ENCODE data around the gene OR14I1. TPM values are rescaled to one million over a fixed set of nuclear protein-coding genes. Genes with fewer than 3 reads are reported as not detected.

Gene OR14I1
- total RNA-seq, 2 experiments from 2014 or later: not detected

- H3K36me3 ChIP-seq (ENCODE audit: insufficient read depth, low read length): no peaks in the 10 kb centered on the region
- no peaks in the 10 kb centered on the region for H3K4me1 ChIP-seq (ENCODE audit: insufficient read depth, low read length, poor library complexity, severe bottlenecking)
- CTCF ChIA-PET (ENCODE audit: unreplicated experiment): no interaction called here
- TF ChIP-seq EZH2phosphoT487 (IDR thresholded peaks at IDR 0.05; ENCODE audit: borderline replicate concordance, low read depth, low read length): no peak
- TF ChIP-seq CTCF (conservative IDR thresholded peaks at IDR 0.05; ENCODE audit: low read length): no peak
- no peak overlapping the region for H3K27ac ChIP-seq (ENCODE audit: low read depth, low read length, poor library complexity, severe bottlenecking)
- POLR2A ChIA-PET: interaction anchor here (0.7 to 0.8 kb wide), 3 partner anchors 11 to 104 kb away, joined by 3 read pairs; no protein-coding TSS in a partner anchor
- no peak overlapping the region for H3K4me3 ChIP-seq (ENCODE audit: low read depth, low read length, poor library complexity, severe bottlenecking)
- H2AFZ ChIP-seq (ENCODE audit: low read length): no peak overlapping the region
- DNase-seq (ENCODE audit: low spot score): no peak
- H3K79me2 ChIP-seq (ENCODE audit: insufficient read depth, low read depth, low read length): no peaks in the 10 kb centered on the region
- no peaks in the 10 kb centered on the region for H3K9me3 ChIP-seq (ENCODE audit: low read length)
- no TSS peak for BruUV-seq (replicated peaks)
- intact Hi-C loops (cut with micrococcal nuclease; ENCODE audit: unreplicated experiment): loop anchor here (5.0 to 10.0 kb wide), 2 partner anchors 56 to 66 kb away; no protein-coding TSS in a partner anchor
- H3K4me2 ChIP-seq (ENCODE audit: low read length): no peak overlapping the region
- H3K9me2 ChIP-seq (ENCODE audit: insufficient read depth, low read length): no peaks in the 10 kb centered on the region
- H4K20me1 ChIP-seq (ENCODE audit: insufficient read depth, low read length): no peaks in the 10 kb centered on the region
These were observed 13.9 kb downstream of the OR14I1 start for GRCh38 chr1:248688527-248689298.

GRCh38 chr1:248686815-248687214, 15.8 kb downstream of the OR14I1 start:
- Histone ChIP-seq H3K79me2 (ENCODE audit: insufficient read depth, low read depth, low read length) (no peaks in the 10 kb centered on the region), H3K4me2 (ENCODE audit: low read length) (no peak overlapping the region), H3K36me3 (ENCODE audit: insufficient read depth, low read length) (no peaks in the 10 kb centered on the region), H3K9me2 (ENCODE audit: insufficient read depth, low read length) (no peaks in the 10 kb centered on the region), H3K4me1 (ENCODE audit: insufficient read depth, low read length, poor library complexity, severe bottlenecking) (no peaks in the 10 kb centered on the region), H4K20me1 (ENCODE audit: insufficient read depth, low read length) (no peaks in the 10 kb centered on the region), H3K4me3 (ENCODE audit: low read depth, low read length, poor library complexity, severe bottlenecking) (no peak overlapping the region), H2AFZ (ENCODE audit: low read length) (no peak overlapping the region), H3K27ac (ENCODE audit: low read depth, low read length, poor library complexity, severe bottlenecking) (no peak overlapping the region), H3K9me3 (ENCODE audit: low read length) (no peaks in the 10 kb centered on the region)
- POLR2A ChIA-PET: no interaction called here
- intact Hi-C loops (cut with micrococcal nuclease; ENCODE audit: unreplicated experiment): loop anchor here (5.0 to 10.0 kb wide), 2 partner anchors 58 to 65 kb away; no protein-coding TSS in a partner anchor
- TF ChIP-seq CTCF (conservative IDR thresholded peaks at IDR 0.05; ENCODE audit: low read length) (peak; percentile 60), EZH2phosphoT487 (IDR thresholded peaks at IDR 0.05; ENCODE audit: borderline replicate concordance, low read depth, low read length) (no peak)
- CTCF ChIA-PET (ENCODE audit: unreplicated experiment): no interaction called here
- DNase-seq (ENCODE audit: low spot score): peak; percentile 6
- BruUV-seq (replicated peaks): no TSS peak

- H3K4me1 ChIP-seq (ENCODE audit: insufficient read depth, low read length, poor library complexity, severe bottlenecking): no peaks in the 10 kb centered on the region
- H3K9me2 ChIP-seq (ENCODE audit: insufficient read depth, low read length): no peaks in the 10 kb centered on the region
- POLR2A ChIA-PET: no interaction called here
- H3K9me3 ChIP-seq (ENCODE audit: low read length): no peaks in the 10 kb centered on the region
- no peak overlapping the region for H3K4me2 ChIP-seq (ENCODE audit: low read length)
- no peak for DNase-seq (ENCODE audit: low spot score)
- CTCF ChIA-PET (ENCODE audit: unreplicated experiment): no interaction called here
- TF ChIP-seq CTCF (conservative IDR thresholded peaks at IDR 0.05; ENCODE audit: low read length): no peak
- no peak for TF ChIP-seq EZH2phosphoT487 (IDR thresholded peaks at IDR 0.05; ENCODE audit: borderline replicate concordance, low read depth, low read length)
- no TSS peak for BruUV-seq (replicated peaks)
- intact Hi-C loops (cut with micrococcal nuclease; ENCODE audit: unreplicated experiment): loop anchor here (10.0 kb wide), 1 partner anchor 63 kb away; no protein-coding TSS in a partner anchor
- no peak overlapping the region for H3K4me3 ChIP-seq (ENCODE audit: low read depth, low read length, poor library complexity, severe bottlenecking)
- H3K27ac ChIP-seq (ENCODE audit: low read depth, low read length, poor library complexity, severe bottlenecking): no peak overlapping the region
- H3K79me2 ChIP-seq (ENCODE audit: insufficient read depth, low read depth, low read length): no peaks in the 10 kb centered on the region
- no peaks in the 10 kb centered on the region for H4K20me1 ChIP-seq (ENCODE audit: insufficient read depth, low read length)
- H3K36me3 ChIP-seq (ENCODE audit: insufficient read depth, low read length): no peaks in the 10 kb centered on the region
- H2AFZ ChIP-seq (ENCODE audit: low read length): no peak overlapping the region
These were observed 20.9 kb downstream of the OR14I1 start for GRCh38 chr1:248681651-248682050.

Data from OCI-LY7 (cell line).